Stomach (tissue), 9 donors: ENCODE results near the gene STAT6. TPM values are rescaled to one million over a fixed set of nuclear protein-coding genes. Genes with fewer than 3 reads are reported as not detected.

Source experiments
- DNase-seq, 2 donors: peaks; one replicate each; pipeline versions ENCODE4 v3.0.0 to v3.0.0-alpha.2; 2013 to 2019
- H3K27ac ChIP-seq, 5 donors: fragments of 200-600 bp in 4 of 5; sonication (generic) in 4 of 5; one replicate each; pipeline ENCODE4 v1.5.1; 2013 to 2019; ENCODE audit warnings: mild to moderate bottlenecking in 1 of 5, moderate library complexity in 1 of 5
- H3K27me3 ChIP-seq, 3 donors: fragments of 200-600 bp; sonication (generic); one replicate each; pipeline ENCODE4 v1.5.1; 2017 to 2019; ENCODE audit warnings: mixed run types in 1 of 3
- H3K36me3 ChIP-seq, 4 donors: fragments of 200-600 bp; sonication (generic); 1 replicate in 3 of 4; 2 replicates in 1 of 4; pipeline ENCODE4 v1.5.1; 2016 to 2019
- H3K4me1 ChIP-seq, 4 donors: fragments of 200-600 bp; sonication (generic); one replicate each; pipeline ENCODE4 v1.5.1; 2016 to 2019
- H3K4me3 ChIP-seq, 4 donors: fragments of 200-600 bp; sonication (generic) in 3 of 4; one replicate each; pipeline ENCODE4 v1.5.1; 2016 to 2019; ENCODE audit warnings: mild to moderate bottlenecking in 1 of 4
- H3K9me3 ChIP-seq, 4 donors: fragments of 200-600 bp; sonication (generic); one replicate each; pipeline ENCODE4 v1.5.1; 2016 to 2019
- CTCF ChIP-seq, 7 experiments: fragments of 450-650 bp in 4 of 7; fragments of 200-600 bp in 3 of 7; sonication (generic) in 3 of 7; IDR thresholded peaks; one replicate each; pipeline ENCODE4 v1.5.1; 2016 to 2019; ENCODE audit warnings: antibody characterized with exemption in 7 of 7, control low read depth in 2 of 7, mild to moderate bottlenecking in 1 of 7
- EP300 ChIP-seq: sonication (generic); formaldehyde crosslinking; IDR thresholded peaks from one replicate; pipeline ENCODE4 v1.6.1; 2017; ENCODE audit warnings: antibody characterized with exemption
- POLR2A ChIP-seq, 4 donors: fragments of 450-650 bp; IDR thresholded peaks; one replicate each; pipeline ENCODE4 v1.6.1; 2016; ENCODE audit warnings: antibody characterized with exemption in 4 of 4, control low read depth in 2 of 4, mild to moderate bottlenecking in 1 of 4, moderate library complexity in 1 of 4
- POLR2AphosphoS5 ChIP-seq, 3 donors: sonication (generic); formaldehyde crosslinking; IDR thresholded peaks; one replicate each; pipeline ENCODE4 v1.6.1; 2016; ENCODE audit warnings: antibody characterized with exemption in 3 of 3
- WGBS, 5 donors: extraction: QIAGEN DNeasy Blood & Tissue Kit in 3 of 5; methylation state at CpG; one replicate each; pipeline versions ENCODE4 v1.1.5 to v1.1.7; 2013 to 2018; 5-methylcytosine and 5-hydroxymethylcytosine counted together
- intact Hi-C: fragments of 100-400 bp; cut with DNase I; formaldehyde crosslinking; loops from one replicate; pipeline ENCODE4 v1.15.1; 2023; ENCODE audit warnings: low total_unique reads
- polyA plus RNA-seq, 3 donors: library from polyadenylated mRNA; stranded (reverse); fragments of 200-250 nt; gene quantifications; one replicate each; pipeline ENCODE4 v1.2.3, GENCODE V29; 2013
- total RNA-seq, 5 donors: library from RNA; depleted of rRNA; stranded (reverse); fragments of >200 nt; gene quantifications; one replicate each; pipeline versions ENCODE4 v1.1.0 to v1.2.3, GENCODE V29; 2014 to 2016
- donor health status: healthy with polysubstance abuse.
- donor health status: Bipolar disorder and iron deficiency.
- donor health status: healthy.

Gene STAT6
- total and polyA plus RNA-seq, 8 donors = 81.9 to 477 (median 178) TPM

GRCh38 chr12:57139796-57140649, 28.9 kb upstream of the STAT6 start:
- no peaks in the 10 kb centered on the region for H3K9me3 ChIP-seq
- H3K36me3 ChIP-seq = peaks cover 21 to 79% (median 68%) of the 10 kb centered on the region in 4 donors
- no peak overlapping the region for H3K4me3 ChIP-seq
- TF ChIP-seq POLR2A (IDR thresholded peaks at IDR 0.05) (no peak), EP300 (no peak), CTCF (IDR thresholded peaks at IDR 0.05) (no peak), POLR2AphosphoS5 (IDR thresholded peaks at IDR 0.05) (no peak)
- intact Hi-C loops = loop anchor here (5.0 kb wide), 1 partner anchor 37 kb away; no protein-coding TSS in a partner anchor
- H3K4me1 ChIP-seq = peaks cover 24 to 46% (median 37%) of the 10 kb centered on the region in 4 donors
- H3K27me3 ChIP-seq = no peaks in the 10 kb centered on the region
- WGBS, 5 donors = 73 to 88% (median 84%) methylated on average over 6 of the region's 6 CpGs
- DNase-seq = no peak
- H3K27ac ChIP-seq = peak overlapping the region in 2 of 5 donors; percentile 94 to 96

- TF ChIP-seq EP300 (no peak), CTCF (IDR thresholded peaks at IDR 0.05) (no peak), POLR2A (IDR thresholded peaks at IDR 0.05) (no peak), POLR2AphosphoS5 (IDR thresholded peaks at IDR 0.05) (no peak)
- Histone ChIP-seq H3K4me1 (peaks cover 29 to 58% (median 47%) of the 10 kb centered on the region in 4 donors), H3K27me3 (no peaks in the 10 kb centered on the region), H3K27ac (peak overlapping the region in 4 of 5 donors; percentile 94 to 98 (median 96)), H3K4me3 (no peak overlapping the region), H3K9me3 (no peaks in the 10 kb centered on the region), H3K36me3 (peaks cover 10 to 65% (median 55%) of the 10 kb centered on the region in 4 donors)
- WGBS, 5 donors = 62 to 77% (median 68%) methylated on average over 13 of the region's 13 CpGs
- peak in 1 of 2 donors; percentile 73 for DNase-seq
- intact Hi-C loops = loop anchor here (5.0 kb wide), 1 partner anchor 39 kb away; no protein-coding TSS in a partner anchor
Observed at GRCh38 chr12:57138526-57139272, 27.5 kb upstream of the STAT6 start.

GRCh38 chr12:57135527-57136326, 24.6 kb upstream of the STAT6 start:
- peak in 1 of 2 donors; percentile 90 for DNase-seq
- Histone ChIP-seq H3K4me1 (peaks cover 47 to 86% (median 66%) of the 10 kb centered on the region in 4 donors), H3K4me3 (peak overlapping the region in 3 of 4 donors; percentile 9 to 17 (median 13)), H3K36me3 (peaks cover 3 to 36% (median 25%) of the 10 kb centered on the region in 4 donors), H3K27ac (peak overlapping the region; percentile 33 to 98 (median 96)), H3K9me3 (no peaks in the 10 kb centered on the region), H3K27me3 (no peaks in the 10 kb centered on the region)
- 34 to 74% (median 61%) methylated on average over 11 to 18 of the region's 18 CpGs for WGBS, 5 donors
- TF ChIP-seq EP300 (no peak), POLR2A (IDR thresholded peaks at IDR 0.05) (no peak), POLR2AphosphoS5 (IDR thresholded peaks at IDR 0.05) (no peak), CTCF (IDR thresholded peaks at IDR 0.05) (no peak)
- intact Hi-C loops = loop anchor here (5.0 kb wide), 1 partner anchor 42 kb away; no protein-coding TSS in a partner anchor
